Lower lobe of right lung (tissue), 2 donors: ENCODE data around the gene FGF7. TPM values are rescaled to one million over a fixed set of nuclear protein-coding genes. Genes with fewer than 3 reads are reported as not detected.

Source experiments
- ATAC-seq, 2 donors: fragments of 200-7000 bp; cut with Tn5 transposase; one replicate each; pipeline ENCODE4 v1.9.1; 2020 to 2022; ENCODE audit warnings: mild to moderate bottlenecking in 2 of 2, moderate library complexity in 2 of 2
- DNase-seq: peaks from one replicate; pipeline ENCODE4 v3.0.0-alpha.2; 2020
- H3K27ac ChIP-seq: fragments of 200-600 bp; one replicate; pipeline ENCODE4 v1.8.0; 2022
- H3K27me3 ChIP-seq: fragments of 200-600 bp; one replicate; pipeline ENCODE4 v1.8.0; 2022; ENCODE audit warnings: low read depth
- H3K36me3 ChIP-seq: fragments of 200-600 bp; one replicate; pipeline ENCODE4 v1.8.0; 2022; ENCODE audit warnings: mild to moderate bottlenecking
- H3K4me1 ChIP-seq: fragments of 200-600 bp; one replicate; pipeline ENCODE4 v1.8.0; 2022
- H3K4me3 ChIP-seq: fragments of 200-600 bp; one replicate; pipeline ENCODE4 v1.8.0; 2022; ENCODE audit warnings: mild to moderate bottlenecking
- H3K9me3 ChIP-seq: fragments of 200-600 bp; one replicate; pipeline ENCODE4 v1.8.0; 2022
- CTCF ChIP-seq: fragments of 200-600 bp; IDR thresholded peaks from one replicate; pipeline ENCODE4 v1.8.0; 2022; ENCODE audit warnings: antibody characterized with exemption, mild to moderate bottlenecking
- intact Hi-C: fragments of 100-400 bp; cut with DNase I; formaldehyde crosslinking; loops from one replicate; pipeline ENCODE4 v1.11.0; 2022
- total RNA-seq: library from RNA; stranded (reverse); fragmentation: NEBNext Ultra II Directional; extraction: Animal tissue kit (Norgen Biotek cat#: 25700); gene quantifications from one replicate; pipeline ENCODE4 v1.2.1, GENCODE V29; 2021
- donor health status: DM: no; HTN: yes; CAD: no; lungs with severe emphysema.

FGF7 gene
- total RNA-seq, 1 donor from 2014 or later, result 24.2 TPM

DNA sequence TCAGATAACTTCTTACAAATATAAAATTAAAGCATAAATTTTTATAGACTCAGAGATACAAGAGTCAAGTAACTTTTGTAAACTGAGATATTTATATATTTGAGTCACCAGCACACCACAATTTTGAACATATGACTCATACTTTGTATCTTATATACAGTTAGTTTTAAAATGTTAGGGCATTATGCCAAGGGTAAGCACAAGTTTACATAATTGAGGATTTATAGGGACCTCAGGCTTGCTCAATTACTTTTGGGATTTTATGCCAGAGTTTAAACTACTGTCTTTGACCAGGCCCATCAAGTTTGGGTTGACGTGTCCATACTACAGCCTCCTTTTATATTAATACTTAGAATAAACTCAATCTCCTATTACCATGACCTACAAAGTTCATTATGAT lies 7.4 kb upstream of the FGF7 start:
- intact Hi-C loops, result no loop called here
- Histone ChIP-seq H3K4me3 (no peak overlapping the region), H3K4me1 (no peaks in the 10 kb centered on the region), H3K9me3 (no peaks in the 10 kb centered on the region), H3K27ac (no peak overlapping the region), H3K36me3 (no peaks in the 10 kb centered on the region), H3K27me3 (no peaks in the 10 kb centered on the region)
- ATAC-seq (no peak), DNase-seq (no peak)
- TF ChIP-seq CTCF, result no peak

GRCh38 chr15:49418811-49419210 lies 4.2 kb upstream of the FGF7 start:
- ATAC-seq, result no peak
- Histone ChIP-seq H3K9me3 (no peaks in the 10 kb centered on the region), H3K4me1 (no peaks in the 10 kb centered on the region), H3K27ac (no peak overlapping the region), H3K4me3 (no peak overlapping the region), H3K36me3 (no peaks in the 10 kb centered on the region), H3K27me3 (no peaks in the 10 kb centered on the region)
- DNase-seq, result no peak
- intact Hi-C loops, result no loop called here
- TF ChIP-seq CTCF, result no peak

- peak overlapping the region; percentile 12 for H3K27ac ChIP-seq
- H3K4me1 ChIP-seq, result no peaks in the 10 kb centered on the region
- TF ChIP-seq CTCF, result peak; percentile 82
- intact Hi-C loops, result loop anchor here (5.0 kb wide), 2 partner anchors 185 to 560 kb away; no protein-coding TSS in a partner anchor
- H3K27me3 ChIP-seq, result no peaks in the 10 kb centered on the region
- H3K9me3 ChIP-seq, result no peaks in the 10 kb centered on the region
- peak; percentile 85 to 89 for ATAC-seq
- H3K36me3 ChIP-seq, result no peaks in the 10 kb centered on the region
- peak overlapping the region; percentile 47 for H3K4me3 ChIP-seq
- DNase-seq, result peak; percentile 64
Measured at GRCh38 chr15:49421991-49422390, 1.1 kb upstream of the FGF7 start.

DNA sequence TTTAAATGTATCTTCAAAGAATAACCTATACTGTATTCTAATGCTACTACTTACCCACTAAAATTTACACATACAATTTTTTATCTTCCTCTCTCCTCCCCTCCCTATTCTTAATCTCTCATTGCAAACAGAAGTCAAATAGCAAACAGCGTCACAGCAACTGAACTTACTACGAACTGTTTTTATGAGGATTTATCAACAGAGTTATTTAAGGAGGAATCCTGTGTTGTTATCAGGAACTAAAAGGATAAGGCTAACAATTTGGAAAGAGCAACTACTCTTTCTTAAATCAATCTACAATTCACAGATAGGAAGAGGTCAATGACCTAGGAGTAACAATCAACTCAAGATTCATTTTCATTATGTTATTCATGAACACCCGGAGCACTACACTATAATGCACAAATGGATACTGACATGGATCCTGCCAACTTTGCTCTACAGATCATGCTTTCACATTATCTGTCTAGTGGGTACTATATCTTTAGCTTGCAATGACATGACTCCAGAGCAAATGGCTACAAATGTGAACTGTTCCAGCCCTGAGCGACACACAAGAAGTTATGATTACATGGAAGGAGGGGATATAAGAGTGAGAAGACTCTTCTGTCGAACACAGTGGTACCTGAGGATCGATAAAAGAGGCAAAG lies 984 bp downstream of the FGF7 start:
- DNase-seq (no peak), ATAC-seq (no peak)
- TF ChIP-seq CTCF, result no peak
- Histone ChIP-seq H3K9me3 (no peaks in the 10 kb centered on the region), H3K4me3 (peak overlapping the region; percentile 47), H3K27me3 (no peaks in the 10 kb centered on the region), H3K36me3 (no peaks in the 10 kb centered on the region), H3K4me1 (no peaks in the 10 kb centered on the region), H3K27ac (peak overlapping the region; percentile 43)
- intact Hi-C loops, result loop anchor here (5.0 kb wide), 2 partner anchors 187 to 562 kb away; no protein-coding TSS in a partner anchor

DNA sequence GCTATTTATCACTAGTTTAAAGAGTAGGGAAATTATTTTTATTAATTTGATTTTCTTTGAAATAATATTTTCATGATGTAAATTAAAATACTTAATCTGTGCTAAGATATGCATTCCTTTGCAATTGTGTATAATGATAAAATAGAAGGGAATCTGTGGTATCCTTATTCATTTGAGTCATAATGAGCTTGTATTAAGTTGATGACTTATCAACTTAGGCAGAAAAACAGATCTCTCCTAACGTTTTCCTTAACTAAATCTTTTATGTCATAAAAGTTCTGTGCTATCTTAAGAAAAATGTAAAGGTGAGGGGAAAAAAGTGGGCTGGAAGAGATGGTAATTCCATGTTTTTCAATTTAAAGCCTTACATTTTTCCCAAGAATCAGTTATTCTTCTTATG lies 1.9 kb downstream of the FGF7 start:
- Histone ChIP-seq H3K27ac (no peak overlapping the region), H3K4me3 (peak overlapping the region; percentile 47)
- intact Hi-C loops, result loop anchor here (5.0 kb wide), 2 partner anchors 188 to 563 kb away; no protein-coding TSS in a partner anchor

More for the DNA sequence above, 1.9 kb downstream of the FGF7 start:
- no peak for ATAC-seq
- Histone ChIP-seq H3K36me3 (no peaks in the 10 kb centered on the region), H3K9me3 (no peaks in the 10 kb centered on the region), H3K4me1 (no peaks in the 10 kb centered on the region), H3K27me3 (no peaks in the 10 kb centered on the region)
- no peak for TF ChIP-seq CTCF
- DNase-seq, result no peak
